Naive thymus-derived CD4-positive, alpha-beta T cell (primary cell): Measurements from ENCODE around the gene ERVK3-1. TPM values are rescaled to one million over a fixed set of nuclear protein-coding genes. Genes with fewer than 3 reads are reported as not detected.
A peak's percentile ranks its signal among the peaks of the same experiment; 100 is the strongest.

Experiments used
- ATAC-seq: fragments of 150-1000 bp; cut with Tn5 transposase; 2 replicates; pipeline ENCODE4 v1.10.0; 2021; ENCODE audit warnings: mild to moderate bottlenecking, moderate library complexity
- CTCF ChIA-PET: fragments of 350-600 bp; sonication (Branson Sonifier 250); formaldehyde crosslinking; loops from one replicate; lab custom pipeline; 2021; ENCODE audit warnings: antibody characterized with exemption; lab: Charles Lee
- POLR2A ChIA-PET: fragments of 350-600 bp; sonication (Branson Sonifier 250); formaldehyde crosslinking; loops from one replicate; lab custom pipeline; 2021; ENCODE audit warnings: antibody characterized with exemption, inconsistent platforms; lab: Charles Lee
- DNase-seq, 9 donors: peaks; one replicate each; pipeline versions ENCODE4 v3.0.0 to v3.0.0-alpha.2; 2020 to 2022; ENCODE audit warnings: mixed read lengths in 1 of 9
- H3K27ac ChIP-seq: one replicate; pipeline ENCODE4 v1.7.0; 2013; ENCODE audit warnings: mild to moderate bottlenecking, low read depth, low read length, moderate library complexity
- H3K27me3 ChIP-seq, 2 donors: one replicate each; pipeline ENCODE4 v1.7.0; 2013; ENCODE audit warnings: low read length in 2 of 2, mild to moderate bottlenecking in 2 of 2, moderate library complexity in 2 of 2; ENCODE audit not compliant: control insufficient read depth in 2 of 2, insufficient read depth in 2 of 2
- H3K36me3 ChIP-seq, 3 experiments: 1 replicate in 2 of 3; 2 replicates in 1 of 3; pipeline ENCODE4 v1.7.0; 2013; ENCODE audit warnings: low read length in 3 of 3, mild to moderate bottlenecking in 3 of 3, moderate library complexity in 1 of 3; ENCODE audit not compliant: insufficient read depth in 3 of 3, control insufficient read depth in 2 of 3
- H3K4me1 ChIP-seq, 2 donors: one replicate each; pipeline ENCODE4 v1.7.0; 2013; ENCODE audit warnings: low read length in 2 of 2, mild to moderate bottlenecking in 2 of 2, moderate library complexity in 1 of 2; ENCODE audit not compliant: control insufficient read depth in 2 of 2, insufficient read depth in 2 of 2
- H3K4me3 ChIP-seq: 2 replicates; pipeline ENCODE4 v1.7.0; 2013; ENCODE audit warnings: mild to moderate bottlenecking, low read length
- H3K9me3 ChIP-seq, 3 experiments: 1 replicate in 2 of 3; 2 replicates in 1 of 3; pipeline ENCODE4 v1.7.0; 2013; ENCODE audit warnings: low read length in 3 of 3; ENCODE audit not compliant: control insufficient read depth in 2 of 3
- H3K27ac Mint-ChIP-seq, 9 donors: one replicate each; pipeline ENCODE4 v1.8.0; 2020 to 2022; ENCODE audit warnings: mixed read lengths in 9 of 9, mild to moderate bottlenecking in 8 of 9, moderate library complexity in 5 of 9, inconsistent platforms in 2 of 9
- H3K27me3 Mint-ChIP-seq, 5 donors: one replicate each; pipeline ENCODE4 v1.8.0; 2021 to 2022; ENCODE audit warnings: mixed read lengths in 5 of 5, mild to moderate bottlenecking in 1 of 5
- H3K36me3 Mint-ChIP-seq, 5 donors: one replicate each; pipeline ENCODE4 v1.8.0; 2020 to 2022; ENCODE audit warnings: mixed read lengths in 5 of 5, mild to moderate bottlenecking in 3 of 5, inconsistent platforms in 1 of 5
- H3K4me1 Mint-ChIP-seq, 7 donors: one replicate each; pipeline ENCODE4 v1.8.0; 2020 to 2022; ENCODE audit warnings: mixed read lengths in 7 of 7, mild to moderate bottlenecking in 3 of 7, inconsistent platforms in 1 of 7
- H3K4me3 Mint-ChIP-seq, 10 donors: one replicate each; pipeline ENCODE4 v1.8.0; 2020 to 2022; ENCODE audit warnings: mild to moderate bottlenecking in 10 of 10, mixed read lengths in 10 of 10, moderate library complexity in 6 of 10, inconsistent platforms in 2 of 10
- H3K9me3 Mint-ChIP-seq, 11 donors: one replicate each; pipeline ENCODE4 v1.8.0; 2020 to 2022; ENCODE audit warnings: mixed read lengths in 11 of 11, mild to moderate bottlenecking in 4 of 11, inconsistent platforms in 1 of 11, moderate library complexity in 1 of 11
- intact Hi-C, 2 donors: fragments of 100-400 bp; cut with micrococcal nuclease; formaldehyde crosslinking; loops; one replicate each; pipeline ENCODE4 v1.15.1; 2023
- polyA plus RNA-seq, 2 donors: library from polyadenylated mRNA; unstranded; fragments of 300-500 nt; fragmentation: Illumina TruSeq; gene quantifications; one replicate each; pipeline ENCODE4 v1.2.3, GENCODE V29; 2021
- total RNA-seq, 6 experiments: library from RNA in 5 of 6; stranded (reverse) in 5 of 6; gene quantifications; 1 replicate in 5 of 6; 2 replicates in 1 of 6; pipeline ENCODE4 v1.2.3 and lab custom pipeline; 2021 to 2026

ERVK3-1 gene
- total and polyA plus RNA-seq, 7 experiments from 2014 or later = 59.7 to 122 (median 68.2) TPM

- no peaks in the 10 kb centered on the region for H3K27me3 Mint-ChIP-seq
- H3K9me3 Mint-ChIP-seq = peaks cover 0 to 97% (median 62%) of the 10 kb centered on the region in 11 donors
- intact Hi-C loops = no loop called here
- H3K27ac Mint-ChIP-seq = no peak overlapping the region
- H3K27ac ChIP-seq = no peak overlapping the region
- POLR2A ChIA-PET = interaction anchor here (0.6 kb wide), 1 partner anchor 800 kb away, joined by 5 read pairs; no protein-coding TSS in a partner anchor
- CTCF ChIA-PET = no interaction called here
- H3K9me3 ChIP-seq = peaks cover 32 to 97% (median 60%) of the 10 kb centered on the region in 3 experiments
- DNase-seq (no peak), ATAC-seq (no peak)
- no peak overlapping the region for H3K4me3 ChIP-seq
- H3K36me3 Mint-ChIP-seq = peaks cover 3 to 73% (median 51%) of the 10 kb centered on the region in 5 donors
- H3K4me3 Mint-ChIP-seq = no peak overlapping the region
- no peaks in the 10 kb centered on the region for H3K4me1 ChIP-seq
- H3K36me3 ChIP-seq = peaks cover 6 to 59% (median 11%) of the 10 kb centered on the region in 3 experiments
- H3K27me3 ChIP-seq = no peaks in the 10 kb centered on the region
- no peaks in the 10 kb centered on the region for H3K4me1 Mint-ChIP-seq
Measured at GRCh38 chr19:58265100-58265499, 40.1 kb upstream of the ERVK3-1 start.

GRCh38 chr19:58268344-58268743, 36.8 kb upstream of the ERVK3-1 start:
- CTCF ChIA-PET = no interaction called here
- no peak overlapping the region for H3K4me3 ChIP-seq
- peaks cover 0 to 69% (median 44%) of the 10 kb centered on the region in 5 donors for H3K36me3 Mint-ChIP-seq
- intact Hi-C loops = no loop called here
- H3K27ac ChIP-seq = no peak overlapping the region
- H3K4me3 Mint-ChIP-seq = no peak overlapping the region
- DNase-seq (no peak), ATAC-seq (no peak)
- peaks cover 0 to 91% (median 58%) of the 10 kb centered on the region in 11 donors for H3K9me3 Mint-ChIP-seq
- no peak overlapping the region for H3K27ac Mint-ChIP-seq
- H3K4me1 ChIP-seq = no peaks in the 10 kb centered on the region
- H3K9me3 ChIP-seq = peaks cover 2 to 93% (median 41%) of the 10 kb centered on the region in 3 experiments
- POLR2A ChIA-PET = no interaction called here
- no peaks in the 10 kb centered on the region for H3K27me3 ChIP-seq
- H3K4me1 Mint-ChIP-seq = no peaks in the 10 kb centered on the region
- H3K36me3 ChIP-seq = peaks cover 0 to 47% (median 0%) of the 10 kb centered on the region in 3 experiments
- no peaks in the 10 kb centered on the region for H3K27me3 Mint-ChIP-seq

- DNase-seq (no peak), ATAC-seq (no peak)
- H3K4me1 Mint-ChIP-seq = peaks cover 9 to 35% (median 17%) of the 10 kb centered on the region in 7 donors
- intact Hi-C loops = loop anchor here (5.0 kb wide), 2 partner anchors 47 to 797 kb away; partner anchors contain the start of genes ZNF544 (in 1 of the 2) and ZNF772 (in 1 of the 2)
- Histone ChIP-seq H3K9me3 (peaks cover 0 to 53% (median 13%) of the 10 kb centered on the region in 3 experiments), H3K4me3 (no peak overlapping the region), H3K4me1 (peaks cover 5 to 6% of the 10 kb centered on the region in 2 donors), H3K27ac (no peak overlapping the region), H3K27me3 (no peaks in the 10 kb centered on the region), H3K36me3 (peaks cover 0 to 53% (median 0%) of the 10 kb centered on the region in 3 experiments)
- peak overlapping the region in 4 of 10 donors; percentile 11 to 49 (median 25) for H3K4me3 Mint-ChIP-seq
- CTCF ChIA-PET = no interaction called here
- no peak overlapping the region for H3K27ac Mint-ChIP-seq
- peaks cover 8 to 68% (median 47%) of the 10 kb centered on the region in 5 donors for H3K36me3 Mint-ChIP-seq
- no peaks in the 10 kb centered on the region for H3K27me3 Mint-ChIP-seq
- peaks cover 0 to 58% (median 30%) of the 10 kb centered on the region in 11 donors for H3K9me3 Mint-ChIP-seq
- POLR2A ChIA-PET = interaction anchor here (1.0 kb wide), 2 partner anchors 31 to 92 kb away, joined by 3 read pairs; partner anchors contain the start of gene ZNF274
Measured at GRCh38 chr19:58274771-58275201, 30.4 kb upstream of the ERVK3-1 start.

- intact Hi-C loops = loop anchor here (5.0 kb wide), 2 partner anchors 48 to 798 kb away; partner anchors contain the start of genes ZNF544 (in 1 of the 2) and ZNF772 (in 1 of the 2)
- Mint-ChIP-seq H3K4me3 (peak overlapping the region in 1 of 10 donors; percentile 32), H3K27me3 (no peaks in the 10 kb centered on the region), H3K36me3 (peaks cover 8 to 69% (median 45%) of the 10 kb centered on the region in 5 donors), H3K9me3 (peaks cover 0 to 52% (median 26%) of the 10 kb centered on the region in 11 donors), H3K4me1 (peaks cover 17 to 43% (median 24%) of the 10 kb centered on the region in 7 donors), H3K27ac (no peak overlapping the region)
- ATAC-seq = no peak
- peaks cover 0 to 45% (median 11%) of the 10 kb centered on the region in 3 experiments for H3K9me3 ChIP-seq
- H3K36me3 ChIP-seq = peaks cover 0 to 53% (median 0%) of the 10 kb centered on the region in 3 experiments
- no peak for DNase-seq
- H3K4me3 ChIP-seq = no peak overlapping the region
- POLR2A ChIA-PET = interaction anchor here (0.7 to 2.3 kb wide), 4 partner anchors 26 to 92 kb away, joined by 3 to 11 read pairs (median 4); partner anchors contain the start of gene ZNF274
- peaks cover 12 to 13% of the 10 kb centered on the region in 2 donors for H3K4me1 ChIP-seq
- no peak overlapping the region for H3K27ac ChIP-seq
- CTCF ChIA-PET = no interaction called here
- H3K27me3 ChIP-seq = no peaks in the 10 kb centered on the region
Measured at GRCh38 chr19:58275564-58275963, 29.6 kb upstream of the ERVK3-1 start.

GRCh38 chr19:58277197-58277596, 28.0 kb upstream of the ERVK3-1 start:
- Mint-ChIP-seq H3K27me3 (no peaks in the 10 kb centered on the region), H3K9me3 (peaks cover 0 to 37% (median 24%) of the 10 kb centered on the region in 11 donors), H3K36me3 (peaks cover 8 to 68% (median 43%) of the 10 kb centered on the region in 5 donors), H3K4me3 (peak overlapping the region in 9 of 10 donors; percentile 17 to 98 (median 70)), H3K27ac (peak overlapping the region in 2 of 9 donors; percentile 43 to 60), H3K4me1 (peaks cover 28 to 60% (median 38%) of the 10 kb centered on the region in 7 donors)
- CTCF ChIA-PET = no interaction called here
- Histone ChIP-seq H3K27ac (no peak overlapping the region), H3K27me3 (no peaks in the 10 kb centered on the region), H3K36me3 (peaks cover 0 to 43% (median 0%) of the 10 kb centered on the region in 3 experiments), H3K4me1 (peaks cover 12 to 15% of the 10 kb centered on the region in 2 donors), H3K9me3 (peaks cover 0 to 29% (median under 1%) of the 10 kb centered on the region in 3 experiments), H3K4me3 (no peak overlapping the region)
- DNase-seq = no peak
- intact Hi-C loops = loop anchor here (5.0 kb wide), 2 partner anchors 50 to 800 kb away; partner anchors contain the start of genes ZNF544 (in 1 of the 2) and ZNF772 (in 1 of the 2)
- POLR2A ChIA-PET = interaction anchor here (2.3 kb wide), 1 partner anchor 94 kb away, joined by 11 read pairs; the partner anchor contains the start of gene ZNF274
- no peak for ATAC-seq

GRCh38 chr19:58277748-58278540, 27.2 kb upstream of the ERVK3-1 start:
- ChIA-PET CTCF (no interaction called here), POLR2A (interaction anchor here (0.6 to 2.3 kb wide), 12 partner anchors 8 to 130 kb away, joined by 3 to 21 read pairs (median 4); partner anchors contain the start of genes ERVK3-1, ZNF274, ZNF497 and ZNF544)
- peaks cover 0 to 24% (median 0%) of the 10 kb centered on the region in 3 experiments for H3K9me3 ChIP-seq
- H3K27me3 ChIP-seq = no peaks in the 10 kb centered on the region
- ATAC-seq = no peak
- intact Hi-C loops = loop anchor here (1.0 to 5.0 kb wide), 22 partner anchors 27 to 915 kb away; partner anchors contain the start of genes ERVK3-1 (in 2 of the 2), ZNF132 (in 2 of the 2), ZNF274 (in 2 of the 2) and ZNF497 (in 2 of the 2)
- Mint-ChIP-seq H3K27ac (peak overlapping the region; percentile 88 to 97 (median 96)), H3K9me3 (peaks cover 0 to 31% (median 17%) of the 10 kb centered on the region in 11 donors), H3K4me3 (peak overlapping the region; percentile 89 to 99 (median 95)), H3K36me3 (peaks cover 8 to 68% (median 41%) of the 10 kb centered on the region in 5 donors), H3K4me1 (peaks cover 28 to 63% (median 42%) of the 10 kb centered on the region in 7 donors), H3K27me3 (no peaks in the 10 kb centered on the region)
- DNase-seq = no peak
- peaks cover 12 to 15% of the 10 kb centered on the region in 2 donors for H3K4me1 ChIP-seq
- peak overlapping the region; percentile 80 for H3K27ac ChIP-seq
- peaks cover 0 to 38% (median 0%) of the 10 kb centered on the region in 3 experiments for H3K36me3 ChIP-seq
- H3K4me3 ChIP-seq = peak overlapping the region; percentile 93
